Pons (tissue), 1 donor: ENCODE data around the gene KLRK1.
A peak's percentile ranks its signal among the peaks of the same experiment; 100 is the strongest.
"Not testable (repeated sequence)": the region's sequence is repeated elsewhere in the genome, so short reads cannot be mapped to it uniquely, and the experiment has no call there.

Source experiments
- DNase-seq: peaks from one replicate; pipeline ENCODE4 v3.0.0-alpha.2; 2016; ENCODE audit warnings: low spot score

The KLRK1 gene

DNA sequence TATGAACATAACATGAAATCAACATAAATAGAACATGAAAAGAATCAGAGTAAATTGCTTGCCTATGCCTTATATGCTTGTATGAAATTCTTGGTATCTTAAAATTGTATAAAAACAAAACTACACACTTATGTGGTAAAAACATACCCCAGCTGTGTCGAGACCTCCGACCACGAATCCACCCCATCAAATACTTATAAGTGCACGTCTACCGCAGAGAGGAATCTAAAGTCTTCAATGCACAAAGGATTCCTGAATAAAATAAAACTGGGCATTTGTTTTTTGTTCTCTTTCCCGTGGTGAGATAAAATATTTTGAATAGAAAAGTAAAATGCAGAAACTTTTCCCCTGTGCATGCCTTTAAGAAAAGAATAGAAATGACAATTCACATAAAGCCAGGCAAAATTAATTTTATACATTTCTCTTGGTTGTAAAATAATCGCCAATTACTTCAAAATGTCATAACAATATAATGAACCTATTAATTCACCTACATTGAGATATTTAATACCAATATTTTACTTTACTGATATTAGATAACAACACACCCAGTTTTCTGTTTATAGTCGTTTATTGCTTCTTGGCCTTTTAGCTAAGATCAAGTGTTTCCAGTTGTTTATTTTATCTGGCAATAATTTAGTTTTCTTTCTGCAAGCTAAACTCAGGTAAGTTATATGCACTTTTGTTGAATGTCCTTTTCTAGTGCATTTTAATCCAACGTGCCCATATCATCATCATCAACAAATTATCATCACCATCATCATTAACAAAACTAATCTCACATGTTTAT is 1.0 kb downstream of the KLRK1 start:
- DNase-seq = no peak

DNA sequence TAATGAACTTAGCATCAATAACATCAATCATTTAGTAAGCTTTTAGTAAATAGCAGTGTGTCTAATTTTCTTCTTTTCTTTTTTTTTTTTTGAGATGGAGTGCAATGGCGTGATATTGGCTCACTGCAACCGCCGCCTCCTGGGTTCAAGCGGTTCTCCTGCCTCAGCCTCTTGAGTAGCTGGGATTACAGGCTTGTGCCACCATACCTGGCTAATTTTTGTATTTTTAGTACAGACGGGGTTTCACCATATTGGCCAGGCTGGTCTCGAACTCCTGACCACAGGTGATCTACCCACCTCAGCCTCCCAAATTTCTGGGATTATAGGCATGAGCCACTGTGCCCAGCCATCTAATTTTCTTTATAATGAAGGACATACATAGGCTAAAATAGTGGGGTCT is 2.3 kb downstream of the KLRK1 start:
- not testable (repeated sequence) for DNase-seq

DNA sequence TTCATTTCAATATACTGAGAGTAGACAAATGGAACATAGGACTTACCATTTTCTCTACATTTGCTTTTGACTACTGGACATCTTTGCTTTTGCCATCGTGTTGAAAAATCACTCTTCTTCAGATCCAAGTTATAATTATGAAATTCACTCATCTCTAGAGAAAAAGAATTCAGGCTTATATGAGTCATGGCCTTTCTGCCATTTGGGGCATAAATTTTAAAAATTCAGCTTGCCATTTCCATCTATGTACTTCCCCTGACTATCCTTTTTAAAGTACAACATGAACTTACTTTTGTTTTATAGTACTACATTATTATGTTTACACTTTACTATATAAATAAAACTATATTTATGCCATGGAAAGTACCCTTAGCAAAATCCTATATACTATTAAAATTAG is 3.0 kb downstream of the KLRK1 start:
- DNase-seq = no peak

DNA sequence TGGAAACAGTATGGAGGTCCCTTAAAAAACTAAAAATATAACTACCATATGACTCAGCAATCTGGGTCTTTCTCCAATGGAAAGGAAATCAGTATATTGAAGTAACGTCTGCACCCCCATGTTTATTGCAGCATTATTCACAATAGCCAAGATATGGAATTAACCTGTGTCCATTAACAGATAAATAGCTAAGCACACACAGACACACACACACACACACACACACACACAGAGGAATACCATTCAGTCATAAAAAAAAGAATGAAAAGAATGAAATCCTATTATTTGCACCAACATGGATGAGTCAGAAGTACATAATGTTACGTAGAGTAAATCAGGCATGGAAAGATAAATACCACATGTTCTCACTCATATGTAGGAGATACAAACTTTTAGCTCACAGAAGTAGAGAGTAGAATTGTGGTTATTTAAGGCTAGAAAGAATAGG is 4.7 kb downstream of the KLRK1 start:
- no peak for DNase-seq

DNA sequence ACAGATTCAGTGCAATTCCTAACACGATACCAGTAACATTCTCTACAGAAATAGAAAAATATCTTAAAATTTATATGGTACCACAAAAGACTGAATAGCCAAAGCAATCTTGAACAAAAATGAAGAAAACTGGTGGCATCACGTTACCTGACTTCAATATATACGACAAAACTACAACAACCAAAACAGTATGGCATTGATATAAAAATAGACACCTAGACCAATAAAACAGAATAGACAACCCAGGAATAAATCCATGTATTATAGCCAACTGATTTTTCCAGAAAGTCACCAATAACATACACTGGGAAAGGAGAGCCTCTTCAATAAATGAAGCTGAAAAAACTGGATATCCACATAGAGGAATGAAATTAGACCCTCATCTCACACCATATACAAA is 5.7 kb downstream of the KLRK1 start:
- DNase-seq = no peak

DNA sequence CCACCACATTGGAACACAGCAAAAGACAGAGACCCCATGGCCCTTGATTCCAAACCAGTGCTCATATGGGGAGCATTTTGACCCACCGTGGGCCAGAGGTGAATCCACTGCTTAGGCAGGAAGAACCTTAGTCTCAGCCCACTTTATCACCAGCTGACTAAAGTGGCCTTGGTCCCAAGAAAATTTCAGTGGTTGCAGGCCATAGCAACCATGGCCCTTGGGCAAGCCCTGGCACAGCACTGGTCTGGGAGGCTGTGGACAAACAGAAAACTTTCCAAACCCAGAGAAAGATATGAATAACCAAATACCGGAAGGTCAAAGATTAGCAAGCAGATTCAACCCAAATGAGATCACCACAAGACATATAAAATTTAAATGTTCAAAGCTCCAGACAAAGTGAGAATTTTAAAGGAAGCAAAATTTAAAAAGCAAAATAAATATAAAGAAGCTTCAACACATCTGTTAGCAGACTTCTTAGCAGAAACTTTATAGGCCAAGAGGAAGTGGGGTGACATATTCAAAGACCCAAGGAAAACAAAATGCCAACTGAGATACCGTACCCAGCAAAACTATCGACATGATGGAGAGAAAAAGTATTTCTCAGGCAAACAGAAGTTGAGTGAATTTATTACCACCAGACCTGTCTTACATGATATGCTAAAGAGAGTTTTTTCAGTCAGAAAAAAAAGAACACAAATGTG is 7.8 kb downstream of the KLRK1 start:
- no peak for DNase-seq

DNA sequence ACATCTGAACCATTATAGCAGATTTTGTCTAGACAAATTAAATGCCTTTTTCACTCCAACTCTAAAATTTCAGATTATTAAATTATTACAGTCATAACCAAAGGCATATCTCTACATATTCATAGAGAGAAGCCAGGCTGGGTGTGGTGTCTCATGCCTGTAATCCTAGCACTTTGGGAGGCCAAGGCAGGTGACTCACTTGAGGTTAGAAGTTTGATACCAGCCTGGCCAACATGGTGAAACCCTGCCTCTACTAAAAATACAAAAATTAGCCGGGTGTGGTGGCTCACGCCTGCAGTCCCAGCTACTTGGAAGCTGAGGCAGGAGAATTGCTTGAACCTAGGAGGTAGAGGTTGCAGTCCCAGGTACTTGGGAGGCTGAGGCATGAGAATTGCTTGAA is 11.1 kb downstream of the KLRK1 start:
- DNase-seq = not testable (repeated sequence)

DNA sequence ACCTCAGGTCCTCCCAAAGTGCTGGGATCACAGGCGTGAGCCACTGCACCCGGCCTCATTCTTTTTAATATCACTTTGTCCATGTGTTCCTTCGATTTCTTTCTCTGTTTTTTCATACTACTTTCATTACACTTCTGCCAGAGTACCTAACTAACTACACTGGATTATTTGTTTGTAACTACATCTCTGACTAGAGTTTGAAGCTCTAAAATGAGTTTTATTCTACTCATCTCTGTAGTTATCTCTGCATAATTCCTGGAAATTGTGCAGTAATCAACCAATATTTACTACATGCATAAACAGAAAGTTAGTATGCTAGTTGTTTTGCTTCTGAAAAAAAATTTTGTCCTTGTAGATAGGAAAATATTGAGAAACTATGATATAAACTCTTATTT is 15.2 kb downstream of the KLRK1 start:
- DNase-seq = no peak

DNA sequence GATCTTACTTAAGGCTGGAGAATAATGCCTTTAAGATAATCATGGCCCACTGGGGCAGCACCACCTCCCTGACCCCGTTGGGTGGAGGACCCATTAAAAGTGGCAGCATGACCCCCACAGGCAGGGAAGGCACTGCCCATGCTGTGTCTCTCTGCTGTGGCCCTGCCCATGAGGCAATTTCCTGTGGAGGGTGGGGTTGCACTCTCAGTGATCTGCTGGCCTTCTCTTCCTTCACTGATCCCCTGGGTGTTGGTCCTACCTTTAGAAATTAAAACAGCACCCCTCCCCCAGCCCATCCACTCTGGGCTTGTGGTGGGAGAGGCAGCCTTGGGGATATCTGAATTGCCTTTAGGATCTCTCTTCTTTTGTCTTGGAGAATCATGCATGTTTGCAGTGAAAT is 17.3 kb downstream of the KLRK1 start:
- no peak for DNase-seq

DNA sequence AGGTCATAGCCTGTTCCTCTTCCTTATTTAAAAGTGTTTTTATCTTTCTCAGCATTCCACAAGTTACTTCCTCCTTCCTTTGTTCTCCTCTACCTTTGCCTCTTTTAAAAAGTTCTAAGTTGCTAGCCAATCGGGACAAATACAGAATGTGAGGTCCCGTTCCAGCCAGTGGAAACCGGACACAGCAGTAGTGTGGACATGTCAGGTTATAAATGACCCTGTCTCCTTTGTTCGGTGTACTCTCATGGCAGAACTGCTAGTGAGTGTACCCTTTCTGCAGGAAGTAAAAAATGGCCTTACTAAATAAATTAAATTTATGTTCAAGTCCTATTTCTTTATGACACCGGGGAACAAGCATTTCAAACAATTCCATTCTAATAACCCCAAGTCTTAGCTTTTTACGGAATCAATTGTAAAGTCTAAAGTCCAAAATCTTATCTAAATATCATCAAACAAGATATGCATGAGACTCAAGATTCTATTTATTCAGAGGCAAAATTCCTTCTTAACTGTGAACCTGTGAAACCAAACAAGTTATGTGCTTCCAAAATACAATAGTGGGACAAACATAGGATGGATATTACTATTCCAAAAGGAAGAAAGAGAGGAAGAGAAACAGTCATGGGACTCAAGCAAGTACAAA is 17.8 kb downstream of the KLRK1 start:
- peak; percentile 15 for DNase-seq

DNA sequence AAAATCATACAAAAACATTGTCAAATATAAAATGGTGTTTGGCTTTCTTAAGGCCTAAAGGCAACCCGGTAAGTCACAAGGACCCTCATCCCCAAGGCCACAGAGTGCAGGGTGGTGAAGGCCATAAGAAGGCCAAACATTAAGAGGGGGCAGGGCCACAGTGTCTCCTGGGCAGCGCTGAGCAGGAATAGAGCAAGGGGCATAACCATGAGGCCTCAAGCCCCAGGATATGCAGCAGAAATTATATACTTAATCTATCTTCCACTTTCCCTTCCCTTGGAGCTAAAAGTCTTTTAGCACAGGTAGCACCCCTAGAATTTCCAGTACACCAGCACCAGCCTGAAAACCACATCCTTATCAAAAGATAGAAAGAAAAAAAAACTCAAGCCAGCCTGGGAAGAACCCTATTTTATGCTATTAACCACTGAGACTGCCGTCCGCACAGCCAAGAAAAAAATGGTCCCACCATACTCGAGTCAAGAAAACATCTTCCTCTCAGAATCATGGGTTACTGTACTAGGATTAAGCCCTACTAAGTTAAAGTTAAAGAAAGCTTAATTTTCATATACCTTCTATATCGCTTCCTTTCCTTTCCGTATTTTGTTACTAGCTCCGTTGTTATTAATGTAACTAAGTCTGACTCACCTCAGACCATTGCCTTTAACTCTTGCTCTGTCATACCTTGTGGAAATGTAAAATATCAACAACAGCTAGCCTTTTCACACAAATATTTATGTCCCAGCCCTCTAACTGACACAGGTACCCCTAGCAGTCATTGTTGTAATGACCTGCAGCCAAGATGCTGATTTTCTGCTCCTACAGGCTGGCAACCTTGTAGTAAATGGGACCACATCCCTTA is 20.1 kb downstream of the KLRK1 start:
- DNase-seq = peak; percentile 7

DNA sequence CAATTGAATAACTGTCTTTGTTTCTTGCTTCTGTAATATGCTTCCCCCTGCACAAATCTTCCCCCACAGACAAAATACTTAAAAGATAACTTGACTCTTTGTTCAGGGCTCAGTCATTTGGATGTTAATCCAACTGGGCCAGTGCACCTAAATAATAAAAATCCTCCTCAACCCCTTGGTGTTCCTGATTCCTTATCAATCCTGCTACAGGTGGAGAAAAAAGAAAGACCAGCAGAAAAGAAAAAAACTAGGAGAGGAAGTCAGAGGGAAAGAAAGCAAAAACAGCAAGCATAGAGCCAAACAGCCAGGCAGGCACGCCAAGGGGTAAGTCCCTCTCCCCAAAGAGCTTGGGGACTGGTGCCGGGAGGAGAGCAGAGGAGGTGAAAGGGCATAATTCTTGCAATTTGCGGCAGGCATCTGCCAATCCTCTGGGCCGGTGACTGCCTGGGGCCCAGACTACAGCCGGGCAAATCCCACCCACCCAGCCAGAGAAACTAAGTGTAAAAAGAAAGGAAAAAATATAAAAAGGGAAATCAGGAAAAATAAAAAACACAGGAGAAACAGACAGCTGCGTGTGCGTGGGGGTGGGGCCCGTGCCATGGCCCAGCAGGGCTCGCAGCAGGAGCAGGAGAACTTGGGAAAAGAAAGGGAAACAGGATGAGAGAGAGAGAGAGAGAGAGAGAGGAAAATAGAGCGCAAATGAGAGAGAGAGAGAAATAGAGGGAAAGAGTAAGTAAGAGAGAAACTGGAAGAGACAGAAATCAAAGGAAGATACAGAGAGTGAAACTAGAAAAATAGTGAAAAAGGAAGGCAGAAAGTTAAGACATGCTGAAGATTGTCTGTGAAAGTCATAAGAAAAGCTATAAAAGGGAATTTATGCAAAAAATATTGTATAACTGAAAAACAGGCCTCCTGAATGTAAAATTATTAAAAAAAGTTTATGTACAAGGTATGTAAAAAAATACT is 21.4 kb downstream of the KLRK1 start:
- peak; percentile 55 for DNase-seq

DNA sequence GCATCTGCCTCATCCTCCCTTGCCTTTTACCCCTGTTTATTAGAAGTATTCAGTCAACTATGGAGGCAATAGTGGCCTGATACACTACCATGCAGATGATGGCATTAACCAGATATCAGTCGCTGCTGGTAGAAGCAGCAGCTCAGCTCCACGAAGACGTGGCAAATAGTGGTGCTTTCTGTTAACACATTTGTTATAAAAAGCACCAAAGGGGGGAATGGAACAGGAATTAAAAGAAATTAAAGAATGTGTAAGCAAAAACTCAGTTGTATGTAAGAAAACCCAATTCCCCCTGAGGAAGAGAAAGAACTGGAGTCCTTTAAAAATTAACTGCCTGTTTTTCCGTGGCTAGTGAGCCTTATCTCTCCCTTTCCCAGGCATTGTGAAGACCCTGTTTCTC is 22.1 kb downstream of the KLRK1 start:
- not testable (repeated sequence) for DNase-seq

DNA sequence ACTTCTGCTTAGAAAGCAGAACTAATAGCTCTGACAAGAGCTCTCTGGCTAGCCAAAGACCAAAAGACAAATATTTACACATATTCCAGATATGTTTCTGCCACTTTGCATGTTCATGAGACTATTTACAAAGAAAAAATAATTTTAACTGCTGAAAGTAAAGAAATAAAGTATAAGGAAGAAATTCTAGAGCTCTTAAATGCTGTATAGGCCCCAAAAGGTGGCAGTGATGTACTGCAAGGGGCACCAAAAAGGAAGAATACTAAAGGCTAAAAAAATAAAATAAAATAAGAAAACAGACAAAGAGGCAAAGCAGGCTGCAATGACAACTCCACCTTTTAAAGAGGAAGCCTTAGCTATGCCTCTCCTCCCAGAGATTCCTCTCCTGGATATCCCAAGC is 23.0 kb downstream of the KLRK1 start:
- peak; percentile 69 for DNase-seq

DNA sequence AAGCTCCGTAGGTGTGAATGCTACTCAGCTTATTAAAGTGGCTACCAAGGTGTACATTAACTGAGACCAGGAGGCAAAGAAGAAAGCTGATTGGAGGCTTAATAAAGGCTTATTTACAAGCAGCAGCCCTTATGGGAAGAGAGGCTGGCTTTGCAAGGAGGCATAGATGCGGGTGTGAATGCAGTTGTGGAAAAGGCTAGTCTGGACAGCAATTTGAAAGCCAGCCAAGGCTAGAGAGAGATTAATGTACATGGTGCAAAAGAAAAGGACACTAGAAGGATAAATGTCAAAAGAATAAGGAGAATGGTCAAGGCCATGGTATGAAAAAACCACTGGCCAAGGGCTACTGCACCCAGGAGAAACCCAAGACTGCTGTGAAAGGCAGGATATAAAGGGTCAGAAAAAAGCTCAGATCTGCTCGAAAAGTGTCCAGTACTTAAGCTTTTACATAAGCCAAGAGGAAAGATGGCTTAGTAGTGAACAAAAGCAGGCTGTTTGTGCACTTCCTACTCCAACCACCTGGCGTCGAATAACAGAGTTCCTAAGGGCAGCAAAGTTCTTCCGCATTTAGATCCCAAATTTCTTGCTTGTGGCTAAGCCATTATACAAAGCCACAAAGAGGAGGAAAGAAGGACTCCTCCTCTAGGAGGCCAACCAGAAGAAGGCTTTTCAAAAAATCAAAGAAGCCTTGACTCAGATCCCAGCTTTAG is 24.0 kb downstream of the KLRK1 start:
- peak; percentile 69 for DNase-seq

DNA sequence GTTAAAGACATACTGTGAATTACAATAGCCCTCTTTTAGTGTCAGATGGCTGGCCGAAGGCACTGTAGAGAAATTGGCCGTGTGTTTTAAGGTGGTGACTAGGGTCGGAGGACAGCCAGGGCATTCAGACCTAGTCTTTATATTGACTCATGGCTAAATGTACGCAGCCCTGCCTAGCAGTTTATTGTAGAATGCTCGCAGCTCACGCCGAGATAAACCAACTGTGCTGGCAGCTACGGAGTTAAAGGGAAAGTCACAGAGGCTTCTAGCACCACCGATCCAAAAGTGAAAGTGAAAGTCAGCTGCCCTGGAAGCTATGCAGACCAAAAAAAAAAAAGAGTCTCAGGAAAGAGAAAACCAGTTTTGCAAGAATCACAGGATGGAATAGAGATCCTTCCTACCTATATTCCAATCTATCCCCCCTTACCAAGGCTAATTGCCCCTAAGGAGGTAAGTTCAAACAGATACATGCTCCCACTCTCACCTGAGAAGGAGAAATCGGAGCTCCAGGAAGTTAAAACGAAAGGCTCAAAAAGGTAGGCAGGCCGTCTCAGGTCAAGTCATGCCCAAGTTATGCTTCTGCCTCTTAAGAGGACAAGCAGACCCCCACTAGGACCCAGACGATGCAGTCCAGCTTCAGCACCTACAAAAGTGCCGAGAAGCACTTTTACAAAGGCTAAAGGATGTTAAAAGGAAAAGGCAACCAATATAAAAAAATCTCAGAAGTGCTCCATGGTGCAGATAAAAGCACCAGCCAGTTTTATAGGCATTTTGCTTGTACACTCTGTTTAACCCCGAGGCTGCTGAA is 24.8 kb downstream of the KLRK1 start:
- peak; percentile 88 for DNase-seq

DNA sequence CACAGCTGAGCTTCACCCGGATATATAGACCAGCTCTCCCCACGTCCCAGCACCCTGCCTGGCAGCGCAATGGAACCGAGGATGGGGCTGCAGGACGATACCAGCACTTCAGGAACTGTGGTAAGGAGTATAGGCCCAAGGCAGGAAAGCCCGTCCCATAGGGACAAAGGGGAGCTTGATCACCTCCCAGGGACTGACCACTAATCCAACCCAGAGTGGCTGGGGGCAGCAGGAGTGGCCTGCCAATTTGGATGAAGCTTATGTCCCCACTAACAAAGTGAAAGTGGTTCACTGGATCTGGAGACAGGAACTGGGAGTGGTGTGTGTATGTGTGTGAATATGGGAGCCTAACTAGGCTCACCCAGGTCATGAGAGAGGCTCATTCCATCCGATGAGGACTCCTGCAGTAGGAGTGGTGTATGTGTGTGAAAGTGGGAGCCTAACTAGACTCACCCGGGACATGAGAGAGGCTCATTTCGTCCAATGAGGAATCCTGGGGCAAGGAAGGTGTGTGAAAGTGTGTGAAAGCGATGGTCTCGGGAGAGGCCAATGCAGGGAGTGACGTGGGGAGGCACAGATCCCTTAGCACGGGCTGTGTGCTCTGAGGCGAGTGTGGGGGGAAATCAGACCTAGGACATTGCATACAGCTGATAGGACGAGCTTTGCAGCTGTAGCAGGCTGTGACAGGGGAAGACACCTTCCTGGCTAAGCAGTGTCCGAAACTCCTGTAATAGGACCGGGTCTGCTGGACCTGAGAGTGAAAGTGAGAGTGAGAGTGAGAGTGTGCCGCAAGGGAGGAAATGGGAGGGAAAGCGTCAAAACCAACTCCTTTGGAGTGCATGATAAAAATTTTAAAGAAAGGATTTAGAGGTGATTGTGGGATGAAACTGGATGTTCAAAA is 25.7 kb downstream of the KLRK1 start:
- peak; percentile 84 for DNase-seq

DNA sequence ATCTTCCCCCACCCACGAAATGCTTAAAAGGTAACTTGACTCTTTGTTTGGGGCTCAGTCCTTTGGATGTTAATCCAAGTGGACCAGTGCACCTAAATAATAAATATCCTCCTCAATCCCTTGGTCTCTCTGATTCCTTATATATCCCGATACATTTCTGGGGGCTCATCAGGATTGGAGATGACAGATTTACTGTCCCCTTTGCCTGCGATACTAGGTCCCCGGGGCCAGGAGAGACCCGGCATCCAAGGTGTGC is 26.3 kb downstream of the KLRK1 start:
- DNase-seq = peak; percentile 54
